GM21737 (cell line): ENCODE data around the gene MYOM1.
"Not testable (repeated sequence)": the region's sequence is repeated elsewhere in the genome, so short reads cannot be mapped to it uniquely, and the experiment has no call there.

Experiments used
- ATAC-seq: cut with Tn5 transposase; IDR thresholded peaks from one replicate; pipeline ENCODE4 v1.9.1; 2021; ENCODE audit warnings: mild to moderate bottlenecking, moderate library complexity; ENCODE audit not compliant: unreplicated experiment

Gene MYOM1

GRCh38 chr18:3041843-3042242, 177.9 kb downstream of the MYOM1 start:
- ATAC-seq: no peak

- ATAC-seq: no peak
Measured at GRCh38 chr18:3040881-3041280, 178.9 kb downstream of the MYOM1 start.

- ATAC-seq: no peak
Measured at GRCh38 chr18:3040173-3040572, 179.6 kb downstream of the MYOM1 start.

- peak; percentile 99 for ATAC-seq
Measured at GRCh38 chr18:3037423-3037915, 182.3 kb downstream of the MYOM1 start.

- no peak for ATAC-seq
Measured at GRCh38 chr18:3036108-3036507, 183.7 kb downstream of the MYOM1 start.

GRCh38 chr18:3035635-3036034, 184.1 kb downstream of the MYOM1 start:
- ATAC-seq: no peak

- no peak for ATAC-seq
Measured at GRCh38 chr18:3032721-3033120, 187.0 kb downstream of the MYOM1 start.

- no peak for ATAC-seq
Measured at GRCh38 chr18:3029215-3029952, 190.4 kb downstream of the MYOM1 start.

GRCh38 chr18:3028115-3028514, 191.7 kb downstream of the MYOM1 start:
- not testable (repeated sequence) for ATAC-seq

GRCh38 chr18:3027370-3027891, 192.3 kb downstream of the MYOM1 start:
- no peak for ATAC-seq

- ATAC-seq: no peak
Measured at GRCh38 chr18:3025544-3025943, 194.2 kb downstream of the MYOM1 start.

GRCh38 chr18:3023603-3024002, 196.2 kb downstream of the MYOM1 start:
- ATAC-seq: not testable (repeated sequence)
